HG03571 (cell line): ENCODE results near the gene KRTAP10-3.

Experiments used
- ATAC-seq: cut with Tn5 transposase; IDR thresholded peaks from one replicate; pipeline ENCODE4 v1.9.1; 2021; ENCODE audit not compliant: unreplicated experiment

KRTAP10-3 gene

DNA sequence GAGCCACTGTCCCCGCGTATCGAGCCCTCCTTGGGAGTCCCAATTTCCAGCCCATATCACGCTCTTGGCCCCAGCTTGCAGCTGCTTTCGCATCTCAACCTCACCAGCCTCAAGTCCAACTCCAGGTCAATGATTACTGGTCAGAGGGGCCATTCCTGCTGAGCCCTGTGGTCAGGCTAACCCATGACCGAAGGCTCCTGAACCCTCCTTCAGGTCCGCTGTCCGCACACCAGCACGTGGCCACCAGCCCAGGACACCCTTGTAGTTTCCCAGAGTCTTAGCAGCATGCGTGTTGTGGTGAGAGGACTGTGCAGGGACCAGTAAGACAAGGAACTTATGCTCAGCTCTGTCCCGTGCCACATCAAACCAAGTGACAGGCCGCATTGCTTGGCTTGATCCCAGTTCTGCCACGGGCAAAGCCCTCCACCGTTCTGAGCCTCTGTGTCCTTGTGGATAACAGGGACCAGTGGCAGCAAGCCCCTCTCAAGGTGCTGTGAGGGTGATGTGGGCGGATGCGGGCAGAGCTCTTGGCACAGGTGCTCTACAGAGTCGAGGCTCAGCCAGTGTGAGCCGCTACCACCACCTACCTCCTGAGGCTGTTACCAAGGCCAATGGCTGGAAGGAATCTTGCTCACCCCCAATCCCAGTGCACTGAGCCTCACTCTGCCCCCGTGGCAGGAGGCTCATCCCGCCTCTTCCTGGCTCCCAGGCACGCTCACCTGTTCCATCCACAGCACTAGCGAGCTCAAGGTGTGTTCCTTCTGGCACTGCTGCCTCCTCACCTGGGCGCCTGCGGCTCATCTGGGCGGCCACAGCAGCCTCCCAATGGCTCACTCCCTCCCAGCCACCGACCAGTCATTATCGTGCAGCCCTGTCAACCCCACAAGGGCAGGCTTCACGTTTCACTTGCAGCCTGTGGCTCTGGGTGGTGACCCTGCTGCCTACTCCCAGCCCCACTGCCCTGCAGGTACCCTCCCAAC, 39.0 kb downstream of the KRTAP10-3 start:
- ATAC-seq: no peak

DNA sequence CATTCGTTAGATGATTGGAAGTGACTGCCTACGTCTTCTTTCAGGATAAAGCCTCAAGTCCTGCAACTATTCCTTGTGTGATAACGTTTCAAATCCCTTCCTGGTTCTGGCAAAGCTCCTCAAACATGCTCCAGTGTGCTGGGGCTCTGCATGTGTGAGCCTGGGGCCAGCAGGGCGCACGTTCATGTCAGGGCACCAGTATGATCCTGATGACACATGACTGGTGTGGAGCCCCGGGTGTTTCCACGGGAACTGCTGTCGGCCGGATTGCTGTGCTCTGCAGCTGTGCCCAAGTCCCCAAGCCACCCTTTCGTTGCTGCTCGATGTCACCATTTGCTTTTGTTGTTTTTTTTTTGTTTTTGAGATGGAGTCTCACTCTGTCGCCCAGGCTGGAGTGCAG, 39.9 kb downstream of the KRTAP10-3 start:
- ATAC-seq: no peak

GRCh38 chr21:44517175-44517899, 41.3 kb downstream of the KRTAP10-3 start:
- no peak for ATAC-seq

DNA sequence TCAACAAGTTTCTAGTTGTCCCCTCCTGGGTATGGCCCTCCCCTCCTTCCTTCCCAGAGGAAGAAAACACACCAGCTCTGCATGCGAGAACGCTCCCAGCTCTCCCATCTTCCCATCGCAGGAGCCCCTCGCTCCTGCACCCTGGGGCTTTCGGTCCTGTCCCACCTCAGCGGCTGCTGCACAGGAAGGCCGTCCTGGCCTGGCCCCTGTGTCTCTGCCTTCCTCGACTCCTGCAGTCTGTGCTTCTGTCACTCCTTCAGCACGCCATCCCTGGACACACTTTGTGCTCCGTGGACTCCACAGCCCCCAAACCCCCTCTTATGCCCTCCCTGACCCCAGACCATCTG, 41.8 kb downstream of the KRTAP10-3 start:
- ATAC-seq: no peak

DNA sequence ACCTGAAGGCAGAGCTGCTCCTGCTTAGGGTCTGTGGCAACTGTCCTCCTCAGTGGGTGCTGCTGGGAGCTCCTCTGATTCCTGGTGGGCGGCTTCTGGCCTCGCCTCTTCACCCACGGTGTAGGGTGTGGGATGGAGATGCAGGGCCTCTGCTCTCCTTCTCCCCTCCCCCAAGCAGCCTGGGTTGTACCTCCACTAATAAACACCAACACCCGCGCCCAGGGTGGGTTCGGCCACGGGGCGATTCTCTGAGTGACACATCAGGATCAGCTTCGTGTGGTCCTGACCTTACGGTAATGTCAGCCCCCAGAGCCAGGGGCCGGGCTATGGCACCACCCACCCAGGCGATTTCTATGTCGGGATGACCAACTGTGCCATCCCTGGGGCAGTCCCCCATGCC, 42.3 kb downstream of the KRTAP10-3 start:
- ATAC-seq: no peak

- ATAC-seq: no peak
Observed at GRCh38 chr21:44515359-44516165, 43.0 kb downstream of the KRTAP10-3 start.

DNA sequence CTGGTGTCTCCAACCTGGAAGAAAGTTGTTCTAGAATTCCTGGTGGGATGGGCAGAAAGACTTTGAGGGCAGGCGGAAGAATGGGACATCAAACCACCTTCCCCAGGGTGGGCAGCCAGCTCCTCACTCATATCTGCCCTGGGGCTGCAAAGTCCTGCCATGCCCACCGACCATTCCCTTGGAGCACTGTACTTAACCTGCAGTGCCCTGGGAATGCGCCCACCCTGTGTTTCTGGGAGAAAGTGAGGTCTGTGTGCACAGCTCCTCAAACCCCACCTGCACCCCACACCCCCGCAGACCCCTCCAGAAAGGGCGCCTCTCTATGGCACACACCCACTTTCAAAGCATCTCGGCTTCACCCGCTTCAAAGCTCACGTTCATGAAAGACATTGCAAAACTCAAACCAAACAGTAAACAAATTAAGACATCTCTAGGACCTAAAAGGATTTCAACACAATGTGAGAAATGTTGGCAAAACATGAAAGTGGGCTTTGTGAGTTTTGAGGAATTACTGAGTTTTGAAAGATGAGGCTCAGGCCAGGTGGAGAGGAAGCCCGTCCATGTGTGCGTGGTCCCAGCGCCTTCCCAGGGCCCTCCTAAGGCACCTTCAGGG, 43.7 kb downstream of the KRTAP10-3 start:
- no peak for ATAC-seq

GRCh38 chr21:44514218-44514520, 44.4 kb downstream of the KRTAP10-3 start:
- no peak for ATAC-seq

DNA sequence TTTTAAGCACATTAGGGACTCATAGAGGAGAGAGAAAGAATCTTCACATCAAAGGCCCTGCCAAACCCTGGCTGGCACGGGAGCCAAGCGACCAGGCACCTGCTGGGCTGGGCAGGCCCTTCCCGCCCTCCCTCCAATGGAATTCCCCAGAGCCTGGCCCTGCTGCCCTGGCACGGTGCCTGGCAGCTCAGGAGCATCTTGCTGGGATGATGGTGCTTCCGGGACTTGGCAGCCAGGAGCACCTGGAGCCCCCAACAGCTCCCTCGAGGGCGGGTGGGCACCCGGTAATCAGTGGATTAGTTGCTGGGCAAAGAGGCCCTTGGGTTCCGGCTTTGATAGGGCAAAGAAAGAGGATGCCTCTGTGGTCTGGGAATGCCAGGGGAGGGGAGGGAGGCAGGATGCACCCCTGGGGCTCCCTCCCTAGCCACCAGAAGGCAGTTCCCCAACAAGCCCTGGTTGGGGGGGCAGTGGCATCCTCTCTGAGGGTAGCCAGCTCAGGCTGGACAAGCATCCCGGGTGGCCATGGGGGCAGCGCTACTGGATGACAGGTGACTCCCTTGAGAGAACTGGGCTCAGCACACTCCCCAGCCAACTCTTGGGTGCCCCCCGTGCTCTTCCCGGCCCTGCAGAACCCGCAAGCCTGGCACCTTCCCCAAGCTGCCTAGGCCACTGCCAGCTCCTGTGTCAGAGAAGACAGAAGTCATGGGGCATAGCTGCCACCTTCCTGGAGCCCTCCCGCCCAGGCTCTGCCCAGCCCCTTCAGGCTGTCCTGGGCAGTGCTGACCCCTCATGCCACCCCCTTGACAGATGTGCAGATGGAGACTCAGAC, 45.0 kb downstream of the KRTAP10-3 start:
- no peak for ATAC-seq

GRCh38 chr21:44512496-44513388, 45.9 kb downstream of the KRTAP10-3 start:
- no peak for ATAC-seq

DNA sequence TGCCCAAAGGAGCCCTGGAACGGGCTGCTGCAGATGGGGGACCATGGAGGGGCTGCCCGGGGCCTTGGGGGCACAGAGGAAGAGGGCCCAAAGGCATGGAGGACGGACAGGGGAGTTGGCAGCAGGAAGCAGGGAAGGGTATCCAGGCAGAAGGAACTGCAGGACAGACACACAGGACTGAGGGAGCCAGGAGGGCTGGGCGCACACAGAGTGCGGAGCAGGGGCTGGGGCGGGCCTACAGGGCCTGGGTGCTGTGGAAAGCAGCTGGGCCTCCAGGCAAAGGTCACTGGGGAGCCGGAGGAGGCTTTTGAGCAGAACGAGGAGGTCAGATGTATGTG, 46.7 kb downstream of the KRTAP10-3 start:
- ATAC-seq: no peak

- ATAC-seq: no peak
Observed at GRCh38 chr21:44511219-44511937, 47.2 kb downstream of the KRTAP10-3 start.

GRCh38 chr21:44510508-44511218, 47.9 kb downstream of the KRTAP10-3 start:
- no peak for ATAC-seq

DNA sequence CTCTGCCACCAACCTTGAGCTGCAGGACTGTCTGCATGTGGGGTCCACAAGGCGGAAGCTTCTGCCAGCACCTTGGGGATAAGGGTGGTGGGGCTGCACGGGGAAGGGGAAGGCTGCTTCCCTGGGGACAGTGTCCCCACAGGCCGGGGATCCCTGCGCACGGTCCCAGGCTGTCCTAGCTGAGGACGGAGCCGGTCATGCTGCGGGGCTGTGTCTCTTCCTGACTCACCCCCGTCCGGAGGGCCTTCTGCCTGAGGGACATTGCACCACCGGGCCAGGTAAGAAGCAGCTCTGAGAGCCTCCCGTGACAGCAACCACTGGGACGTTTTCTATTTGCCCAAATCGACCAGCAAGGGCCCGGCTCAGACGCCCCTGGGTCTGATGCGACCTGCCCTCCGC, 48.5 kb downstream of the KRTAP10-3 start:
- no peak for ATAC-seq

GRCh38 chr21:44509539-44509938, 49.1 kb downstream of the KRTAP10-3 start:
- ATAC-seq: no peak

DNA sequence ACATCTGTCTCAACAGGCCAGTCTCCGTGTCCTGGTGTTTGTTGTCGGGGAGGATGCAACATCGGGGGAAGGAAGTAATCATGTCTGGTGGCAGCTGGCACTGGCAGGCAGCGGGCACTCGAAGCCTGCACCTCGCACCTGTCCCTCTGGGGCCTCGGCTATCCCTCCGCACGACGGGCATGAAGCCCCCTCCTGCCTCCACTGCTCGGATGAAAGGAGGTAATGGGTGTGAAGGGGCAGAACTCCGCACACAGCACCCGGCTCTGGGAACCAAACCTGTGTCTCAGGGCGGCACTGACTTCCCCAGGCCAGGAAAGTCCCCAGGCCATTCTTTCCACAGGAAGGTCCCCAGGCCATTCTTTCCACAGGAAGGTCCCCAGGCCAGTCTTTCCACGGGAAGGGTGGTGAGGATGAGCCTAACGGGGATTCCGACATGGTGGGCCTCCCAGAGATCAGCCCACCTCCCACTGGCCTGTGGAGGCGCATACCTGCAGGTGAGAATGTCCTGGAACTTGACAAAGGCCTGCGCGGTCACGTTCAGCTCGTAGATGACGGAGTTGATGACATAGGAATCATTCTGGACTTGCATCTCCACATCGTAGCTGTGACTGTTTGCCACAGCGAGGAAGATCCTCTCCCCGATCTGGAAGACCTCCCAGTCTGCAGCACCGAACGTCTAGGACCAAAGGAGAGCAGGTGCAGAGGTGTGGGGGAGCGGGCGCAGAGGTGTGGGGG, 49.7 kb downstream of the KRTAP10-3 start:
- no peak for ATAC-seq

- ATAC-seq: no peak
Observed at GRCh38 chr21:44508426-44508710, 50.2 kb downstream of the KRTAP10-3 start.
